Activated naive CD8-positive, alpha-beta T cell treated with anti-CD3 and anti-CD28 coated beads, Interleukin-2, amount 50 U/mL, for 24 hours (primary cell): ENCODE results near the gene KLK13.
A peak's percentile ranks its signal among the peaks of the same experiment; 100 is the strongest.

ENCODE experiments used
- ATAC-seq: fragments of 150-1000 bp; cut with Tn5 transposase; one replicate; pipeline ENCODE4 v1.10.0; 2021
- DNase-seq: peaks from one replicate; pipeline ENCODE4 v3.0.0; 2021
- H3K27ac Mint-ChIP-seq: one replicate; pipeline ENCODE4 v1.8.0; 2021; ENCODE audit warnings: mild to moderate bottlenecking, mixed read lengths
- H3K27me3 Mint-ChIP-seq: one replicate; pipeline ENCODE4 v1.8.0; 2021; ENCODE audit warnings: mixed read lengths
- H3K36me3 Mint-ChIP-seq: one replicate; pipeline ENCODE4 v1.8.0; 2021; ENCODE audit warnings: low read depth, mixed read lengths
- H3K4me1 Mint-ChIP-seq: one replicate; pipeline ENCODE4 v1.8.0; 2021; ENCODE audit warnings: mixed read lengths
- H3K4me3 Mint-ChIP-seq: one replicate; pipeline ENCODE4 v1.8.0; 2021; ENCODE audit warnings: mild to moderate bottlenecking, moderate library complexity, mixed read lengths
- H3K9me3 Mint-ChIP-seq: one replicate; pipeline ENCODE4 v1.8.0; 2021; ENCODE audit warnings: mixed read lengths

The KLK13 gene, protein sequence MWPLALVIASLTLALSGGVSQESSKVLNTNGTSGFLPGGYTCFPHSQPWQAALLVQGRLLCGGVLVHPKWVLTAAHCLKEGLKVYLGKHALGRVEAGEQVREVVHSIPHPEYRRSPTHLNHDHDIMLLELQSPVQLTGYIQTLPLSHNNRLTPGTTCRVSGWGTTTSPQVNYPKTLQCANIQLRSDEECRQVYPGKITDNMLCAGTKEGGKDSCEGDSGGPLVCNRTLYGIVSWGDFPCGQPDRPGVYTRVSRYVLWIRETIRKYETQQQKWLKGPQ

DNA sequence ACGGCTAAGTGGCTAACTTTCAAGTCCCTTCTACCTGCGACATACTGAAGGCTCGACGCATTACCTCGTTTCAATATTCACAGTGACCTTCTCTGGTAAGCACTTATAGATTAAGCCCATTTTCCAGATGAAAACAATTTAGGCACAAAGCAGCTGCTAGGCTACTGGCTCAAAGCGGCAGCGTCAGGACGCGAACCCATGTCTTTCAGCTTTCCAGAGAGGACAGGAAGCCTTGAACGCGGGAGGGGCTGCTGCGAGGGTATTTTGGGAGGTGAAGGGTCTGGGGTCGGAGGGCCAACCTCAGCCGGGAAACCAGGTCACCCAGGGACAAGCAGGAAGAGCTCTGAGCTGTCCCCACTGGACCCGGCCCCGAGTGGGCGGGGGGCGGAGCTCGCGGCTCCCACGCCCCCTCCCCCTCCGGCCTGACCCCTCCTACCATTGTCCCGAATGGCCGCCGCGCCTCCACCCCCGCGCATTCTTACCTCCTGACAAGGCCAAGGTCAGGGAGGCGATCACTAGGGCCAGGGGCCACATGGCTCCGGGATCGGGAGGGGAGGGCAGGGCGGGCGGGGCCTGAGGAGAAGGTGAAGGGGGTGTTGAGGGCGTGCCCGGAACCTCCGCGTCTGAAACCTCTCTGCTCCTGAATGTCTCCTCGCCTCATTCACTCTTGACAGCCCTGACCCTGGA lies at the start of gene KLK13:
TSS of gene KLK13 (minus strand) at position 559 of the 687 bp plus-strand sequence. CDS start at position 534, 25 bp downstream.
- peaks cover 2% of the 10 kb centered on the region for H3K4me1 Mint-ChIP-seq
- DNase-seq (no peak), ATAC-seq (no peak)
- peaks cover 42% of the 10 kb centered on the region for H3K27me3 Mint-ChIP-seq
- H3K4me3 Mint-ChIP-seq: peak within 1 kb of the TSS; percentile 19
- H3K36me3 Mint-ChIP-seq: no peaks in the 10 kb centered on the region
- H3K9me3 Mint-ChIP-seq: peaks cover 6% of the 10 kb centered on the region
- H3K27ac Mint-ChIP-seq: no peak within 1 kb of the TSS

- H3K4me1 Mint-ChIP-seq: peaks cover 30% of the 10 kb centered on the region
- no peak overlapping the region for H3K4me3 Mint-ChIP-seq
- no peaks in the 10 kb centered on the region for H3K36me3 Mint-ChIP-seq
- H3K27me3 Mint-ChIP-seq: no peaks in the 10 kb centered on the region
- DNase-seq (no peak), ATAC-seq (peak; percentile 77)
- no peaks in the 10 kb centered on the region for H3K9me3 Mint-ChIP-seq
- peak overlapping the region; percentile 70 for H3K27ac Mint-ChIP-seq
Observed at GRCh38 chr19:51114087-51114729, 49.3 kb upstream of the KLK13 start.

DNA sequence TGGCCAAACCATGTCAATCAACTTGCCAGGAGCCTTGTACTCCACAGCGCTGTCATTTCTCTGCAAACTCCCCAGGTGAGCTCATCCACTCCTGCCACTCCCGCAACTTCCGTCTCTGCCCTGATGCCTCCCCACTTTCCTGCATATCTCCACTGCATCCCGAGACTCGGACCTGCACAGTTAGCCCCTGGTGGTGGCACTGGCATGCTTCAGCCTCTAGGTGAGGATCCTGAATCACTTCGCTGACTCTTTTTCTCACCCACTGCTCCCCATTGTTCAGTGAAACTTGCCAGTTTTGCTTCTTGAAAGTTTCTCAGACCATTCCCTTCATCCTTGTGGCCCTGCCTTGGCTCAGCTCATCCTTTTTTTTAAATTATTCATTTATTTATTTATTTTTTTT lies 46.7 kb upstream of the KLK13 start:
- Mint-ChIP-seq H3K27me3 (peaks cover 2% of the 10 kb centered on the region), H3K4me3 (no peak overlapping the region), H3K27ac (no peak overlapping the region), H3K9me3 (no peaks in the 10 kb centered on the region), H3K36me3 (peaks cover 8% of the 10 kb centered on the region), H3K4me1 (peaks cover 35% of the 10 kb centered on the region)
- DNase-seq: no peak
- ATAC-seq: no peak

DNA sequence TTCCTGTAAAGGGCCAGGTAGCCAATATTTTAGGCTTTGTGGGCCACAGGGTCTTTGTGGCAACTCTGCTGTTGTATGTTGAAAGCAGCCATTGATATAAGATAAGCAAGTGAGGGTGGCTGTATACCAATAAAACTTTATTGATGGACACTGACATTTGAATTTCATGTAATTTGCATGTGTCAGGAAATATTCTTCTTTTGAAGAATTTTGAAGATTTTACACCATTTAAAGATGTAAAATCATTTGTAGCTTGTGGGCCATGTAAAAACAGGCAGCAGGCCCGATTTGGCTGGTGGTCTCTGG lies 45.7 kb upstream of the KLK13 start:
- no peak for DNase-seq
- Mint-ChIP-seq H3K4me1 (peaks cover 30% of the 10 kb centered on the region), H3K36me3 (peaks cover 11% of the 10 kb centered on the region), H3K9me3 (no peaks in the 10 kb centered on the region), H3K27me3 (peaks cover 2% of the 10 kb centered on the region), H3K27ac (no peak overlapping the region), H3K4me3 (no peak overlapping the region)
- ATAC-seq: no peak

- DNase-seq (no peak), ATAC-seq (peak; percentile 6)
- H3K36me3 Mint-ChIP-seq: peaks cover 18% of the 10 kb centered on the region
- peaks cover 37% of the 10 kb centered on the region for H3K4me1 Mint-ChIP-seq
- H3K27ac Mint-ChIP-seq: peak overlapping the region; percentile 91
- peaks cover 2% of the 10 kb centered on the region for H3K27me3 Mint-ChIP-seq
- H3K9me3 Mint-ChIP-seq: no peaks in the 10 kb centered on the region
- H3K4me3 Mint-ChIP-seq: peak overlapping the region; percentile 91
Observed at GRCh38 chr19:51108805-51109146, 43.9 kb upstream of the KLK13 start.

DNA sequence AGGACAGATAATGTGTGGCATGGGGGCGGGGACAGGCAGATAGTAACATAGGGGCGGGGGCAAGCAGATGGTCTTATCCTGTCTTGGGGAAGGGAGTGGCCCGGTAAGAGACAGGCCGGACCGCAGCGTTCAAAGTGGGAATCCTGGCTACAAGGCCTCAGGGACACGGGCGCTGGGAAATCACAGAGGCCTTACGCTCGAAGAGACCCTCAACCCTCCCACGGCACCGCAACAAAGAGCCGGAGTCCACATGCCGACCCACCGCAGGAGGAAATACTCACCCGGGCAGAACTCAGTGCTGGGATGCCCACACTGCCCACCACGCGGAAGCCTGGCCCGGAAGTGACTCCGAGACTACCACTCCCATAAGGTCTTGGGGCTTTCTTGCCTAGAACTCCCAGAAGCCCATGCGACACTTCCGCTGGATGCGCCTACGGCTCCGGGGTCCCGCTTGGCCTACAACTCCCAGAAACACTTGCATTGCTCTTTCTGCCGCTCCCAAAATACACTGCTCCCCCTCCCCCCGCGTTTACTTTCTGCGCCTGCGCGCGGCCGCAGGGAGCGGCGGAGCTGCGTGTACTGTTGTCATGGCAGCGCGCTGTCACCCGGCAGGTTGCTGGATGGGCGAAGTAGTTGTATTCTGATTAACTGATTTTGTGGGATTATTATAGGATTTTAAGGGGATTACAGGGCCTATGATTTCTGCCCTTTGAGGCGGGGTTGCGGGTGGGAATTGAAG lies 43.3 kb upstream of the KLK13 start, which contains the start of gene CTU1:
TSS of gene CTU1 (minus strand) at position 344 of the 739 bp plus-strand sequence. CDS start 3,840 bp downstream, outside the sequence.
- DNase-seq: peak; percentile 97
- Mint-ChIP-seq H3K9me3 (no peaks in the 10 kb centered on the region), H3K4me3 (peak within 1 kb of the TSS; percentile 91), H3K36me3 (peaks cover 20% of the 10 kb centered on the region), H3K27me3 (peaks cover 2% of the 10 kb centered on the region), H3K4me1 (peaks cover 42% of the 10 kb centered on the region), H3K27ac (peak within 1 kb of the TSS; percentile 91)
- ATAC-seq: peak; percentile 97

GRCh38 chr19:51107406-51108065 lies 42.6 kb upstream of the KLK13 start:
- peaks cover 26% of the 10 kb centered on the region for H3K36me3 Mint-ChIP-seq
- no peak for DNase-seq
- H3K9me3 Mint-ChIP-seq: no peaks in the 10 kb centered on the region
- peaks cover 2% of the 10 kb centered on the region for H3K27me3 Mint-ChIP-seq
- peak overlapping the region; percentile 91 for H3K4me3 Mint-ChIP-seq
- ATAC-seq: peak; percentile 15
- H3K27ac Mint-ChIP-seq: peak overlapping the region; percentile 91
- H3K4me1 Mint-ChIP-seq: peaks cover 46% of the 10 kb centered on the region

GRCh38 chr19:51103926-51104341 lies 39.0 kb upstream of the KLK13 start:
- peaks cover 44% of the 10 kb centered on the region for H3K4me1 Mint-ChIP-seq
- no peak for ATAC-seq
- H3K27me3 Mint-ChIP-seq: peaks cover 2% of the 10 kb centered on the region
- H3K4me3 Mint-ChIP-seq: no peak overlapping the region
- H3K36me3 Mint-ChIP-seq: peaks cover 30% of the 10 kb centered on the region
- H3K9me3 Mint-ChIP-seq: no peaks in the 10 kb centered on the region
- no peak overlapping the region for H3K27ac Mint-ChIP-seq
- no peak for DNase-seq

- peak overlapping the region; percentile 38 for H3K27ac Mint-ChIP-seq
- peaks cover 30% of the 10 kb centered on the region for H3K36me3 Mint-ChIP-seq
- no peaks in the 10 kb centered on the region for H3K9me3 Mint-ChIP-seq
- no peak overlapping the region for H3K4me3 Mint-ChIP-seq
- ATAC-seq: no peak
- DNase-seq: no peak
- peaks cover 38% of the 10 kb centered on the region for H3K4me1 Mint-ChIP-seq
- no peaks in the 10 kb centered on the region for H3K27me3 Mint-ChIP-seq
Observed at GRCh38 chr19:51102991-51103390, 38.1 kb upstream of the KLK13 start.

DNA sequence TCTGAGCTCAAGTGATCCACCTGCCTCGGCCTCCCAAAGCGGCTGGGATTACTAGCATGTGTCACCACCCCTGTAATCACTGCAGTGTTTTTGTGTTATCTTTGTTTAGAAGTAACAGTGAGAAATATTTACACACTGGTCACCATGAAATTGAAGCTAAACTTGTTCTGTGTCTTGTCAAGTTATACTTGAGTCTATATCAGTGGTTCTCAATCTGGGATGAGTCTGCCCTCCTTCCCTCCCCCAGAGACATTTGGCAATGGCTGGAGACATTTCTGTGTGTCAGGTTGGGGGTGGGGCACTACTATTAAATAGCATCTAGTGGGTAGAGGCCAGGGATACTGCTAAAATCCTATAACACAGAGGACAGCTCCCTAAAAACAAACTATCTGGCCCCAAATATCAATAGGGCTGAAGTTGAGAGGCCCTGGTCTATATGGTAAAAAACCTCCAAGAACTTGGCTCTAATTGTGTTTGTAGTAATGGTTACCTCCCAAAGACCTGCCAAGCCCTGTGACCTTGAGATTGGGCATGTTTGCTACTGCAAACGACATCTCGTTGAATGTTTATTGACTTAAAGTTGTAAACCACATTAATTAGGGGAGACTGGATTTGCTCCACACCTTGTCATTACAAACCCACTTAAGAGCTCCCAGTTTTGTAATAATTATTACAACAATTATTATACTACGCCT lies 36.4 kb upstream of the KLK13 start:
- no peaks in the 10 kb centered on the region for H3K27me3 Mint-ChIP-seq
- no peak for DNase-seq
- peaks cover 29% of the 10 kb centered on the region for H3K4me1 Mint-ChIP-seq
- peaks cover 33% of the 10 kb centered on the region for H3K36me3 Mint-ChIP-seq
- H3K9me3 Mint-ChIP-seq: no peaks in the 10 kb centered on the region
- H3K27ac Mint-ChIP-seq: no peak overlapping the region
- ATAC-seq: no peak
- no peak overlapping the region for H3K4me3 Mint-ChIP-seq

DNA sequence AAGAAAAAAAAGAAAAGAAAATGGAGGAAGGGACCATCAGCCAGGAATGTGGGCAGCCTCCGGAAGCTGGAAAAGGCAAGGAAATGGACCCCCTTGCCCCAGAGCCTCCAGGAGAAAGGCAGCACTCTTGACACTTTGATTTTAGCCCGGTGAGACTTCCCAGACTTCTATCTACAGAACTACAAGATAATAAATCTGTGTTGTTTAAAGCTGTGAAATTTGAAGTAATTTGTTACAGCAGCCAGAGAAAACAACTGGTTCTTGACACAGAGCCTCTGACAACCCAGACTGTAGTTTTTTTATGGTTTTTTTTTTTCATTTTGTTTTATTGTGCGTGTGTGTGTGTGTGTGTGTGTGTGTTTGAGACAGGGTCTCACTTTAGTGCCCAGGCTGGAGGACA lies 35.7 kb upstream of the KLK13 start:
- Mint-ChIP-seq H3K27me3 (no peaks in the 10 kb centered on the region), H3K27ac (no peak overlapping the region)
- no peak for ATAC-seq

DNA sequence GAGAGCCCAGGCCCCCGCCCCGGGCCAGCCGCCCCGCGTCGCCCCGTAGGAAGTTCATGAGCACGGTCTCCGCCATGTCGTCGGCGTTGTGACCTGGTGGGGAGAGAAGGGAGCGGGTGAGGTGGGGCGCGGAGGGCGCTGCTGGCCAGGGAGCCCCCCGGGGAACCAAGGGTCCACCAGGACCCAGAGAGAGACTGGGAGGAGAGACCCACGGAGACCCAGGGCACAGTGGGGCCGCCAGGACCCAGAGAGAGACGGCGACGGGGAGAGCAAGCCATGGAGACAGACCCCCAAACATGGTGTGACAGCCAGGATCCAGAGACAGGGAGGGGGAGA lies 34.1 kb upstream of the KLK13 start:
- no peak overlapping the region for H3K27ac Mint-ChIP-seq
- no peaks in the 10 kb centered on the region for H3K27me3 Mint-ChIP-seq
- peaks cover 23% of the 10 kb centered on the region for H3K36me3 Mint-ChIP-seq
- peak overlapping the region; percentile 45 for H3K4me3 Mint-ChIP-seq
- ATAC-seq (peak; percentile 21), DNase-seq (no peak)
- H3K4me1 Mint-ChIP-seq: peaks cover 17% of the 10 kb centered on the region
- H3K9me3 Mint-ChIP-seq: no peaks in the 10 kb centered on the region

More for the DNA sequence above, 35.7 kb upstream of the KLK13 start:
- peaks cover 24% of the 10 kb centered on the region for H3K4me1 Mint-ChIP-seq
- peaks cover 30% of the 10 kb centered on the region for H3K36me3 Mint-ChIP-seq
- no peak for DNase-seq
- no peak overlapping the region for H3K4me3 Mint-ChIP-seq
- no peaks in the 10 kb centered on the region for H3K9me3 Mint-ChIP-seq

DNA sequence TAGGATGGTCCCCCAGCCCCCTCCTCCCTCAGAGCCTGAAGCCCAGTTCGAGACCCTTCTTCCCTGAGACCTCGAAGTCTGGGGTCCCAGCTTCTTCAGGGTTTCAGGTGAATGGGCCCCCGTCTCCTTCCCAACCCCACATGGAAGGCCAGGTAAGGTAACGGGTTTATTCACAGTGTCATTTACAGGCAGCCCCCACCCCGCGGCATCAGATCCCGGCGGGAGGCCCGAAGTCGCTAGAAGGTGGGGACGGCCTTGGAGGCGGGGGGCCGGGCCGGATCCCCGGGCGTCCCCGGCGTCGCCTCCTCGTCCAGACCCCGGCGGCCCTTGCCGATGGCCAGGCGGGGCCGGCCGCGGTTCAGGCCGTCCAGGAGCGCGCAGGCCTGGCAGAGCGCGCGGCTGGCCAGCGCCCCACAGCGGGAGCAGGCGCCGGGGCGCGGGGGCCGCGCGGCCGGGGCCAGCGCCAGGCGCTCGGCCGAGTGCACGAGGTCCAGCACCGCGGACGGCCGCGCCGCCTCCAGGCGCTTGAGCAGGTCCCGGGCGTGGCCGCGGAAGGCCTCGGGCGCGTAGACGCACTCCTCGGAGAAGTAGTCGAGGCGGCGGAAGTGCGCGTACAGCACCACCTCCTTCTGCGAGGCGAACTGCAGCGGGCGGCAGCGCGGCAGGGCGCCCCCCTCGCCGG lies 33.6 kb upstream of the KLK13 start:
- peak; percentile 55 for ATAC-seq
- H3K36me3 Mint-ChIP-seq: peaks cover 22% of the 10 kb centered on the region

More for the DNA sequence above, 33.6 kb upstream of the KLK13 start:
- Mint-ChIP-seq H3K4me1 (peaks cover 13% of the 10 kb centered on the region), H3K27ac (no peak overlapping the region), H3K4me3 (peak overlapping the region; percentile 45), H3K27me3 (no peaks in the 10 kb centered on the region), H3K9me3 (no peaks in the 10 kb centered on the region)
- no peak for DNase-seq
